Hematopoietic multipotent progenitor cell treated with erythropoietin and hydrocortisone succinate and interleukin-3 and kit ligand, for 8 days (in vitro differentiated cells): ENCODE measurements around the gene CIART.
A peak's percentile ranks its signal among the peaks of the same experiment; 100 is the strongest.
"Not testable (repeated sequence)": the region's sequence is repeated elsewhere in the genome, so short reads cannot be mapped to it uniquely, and the experiment has no call there.

Experiments
- DNase-seq: peaks from one replicate; pipeline ENCODE4 v3.0.0-alpha.2; 2015

CIART gene

GRCh38 chr1:150311762-150312161 lies 29.4 kb downstream of the CIART start:
- no peak for DNase-seq

GRCh38 chr1:150314691-150315090 lies 32.3 kb downstream of the CIART start:
- not testable (repeated sequence) for DNase-seq

DNA sequence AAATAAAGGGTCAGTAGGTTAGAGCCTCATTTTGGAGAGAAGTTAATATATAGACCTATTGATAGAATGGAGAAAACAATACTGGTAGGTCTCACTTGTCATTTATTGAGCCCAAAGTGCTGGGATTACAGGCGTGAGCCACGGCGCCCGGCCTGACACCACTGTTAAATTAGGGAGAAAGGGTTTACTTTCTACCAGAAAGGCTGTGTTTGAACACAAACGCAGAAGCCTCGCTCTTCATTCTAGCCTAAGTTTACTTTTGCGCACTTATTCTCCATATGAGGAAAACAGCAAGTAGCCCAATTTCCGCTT lies 38.3 kb downstream of the CIART start:
- peak; percentile 7 for DNase-seq

GRCh38 chr1:150321826-150322166 lies 39.4 kb downstream of the CIART start:
- peak; percentile 39 for DNase-seq

DNA sequence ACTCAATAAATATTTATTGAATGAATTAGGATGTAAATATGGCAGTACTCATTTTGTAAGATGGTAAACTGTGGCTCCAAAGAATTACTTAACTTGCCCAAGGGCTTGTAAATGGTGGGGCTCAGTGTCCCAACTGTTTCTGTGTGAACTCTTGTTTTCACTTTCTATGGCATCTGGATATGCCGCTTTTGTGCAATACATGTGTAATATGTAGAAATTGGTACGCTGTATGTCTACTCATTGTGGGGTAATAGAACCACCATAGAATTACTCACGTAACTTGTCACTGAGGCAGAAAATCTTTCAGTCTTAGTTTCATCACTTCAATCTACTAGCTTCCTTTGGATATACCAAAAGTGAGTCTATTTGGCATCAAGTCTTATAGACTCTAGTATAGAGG lies 40.0 kb downstream of the CIART start:
- peak; percentile 7 for DNase-seq

DNA sequence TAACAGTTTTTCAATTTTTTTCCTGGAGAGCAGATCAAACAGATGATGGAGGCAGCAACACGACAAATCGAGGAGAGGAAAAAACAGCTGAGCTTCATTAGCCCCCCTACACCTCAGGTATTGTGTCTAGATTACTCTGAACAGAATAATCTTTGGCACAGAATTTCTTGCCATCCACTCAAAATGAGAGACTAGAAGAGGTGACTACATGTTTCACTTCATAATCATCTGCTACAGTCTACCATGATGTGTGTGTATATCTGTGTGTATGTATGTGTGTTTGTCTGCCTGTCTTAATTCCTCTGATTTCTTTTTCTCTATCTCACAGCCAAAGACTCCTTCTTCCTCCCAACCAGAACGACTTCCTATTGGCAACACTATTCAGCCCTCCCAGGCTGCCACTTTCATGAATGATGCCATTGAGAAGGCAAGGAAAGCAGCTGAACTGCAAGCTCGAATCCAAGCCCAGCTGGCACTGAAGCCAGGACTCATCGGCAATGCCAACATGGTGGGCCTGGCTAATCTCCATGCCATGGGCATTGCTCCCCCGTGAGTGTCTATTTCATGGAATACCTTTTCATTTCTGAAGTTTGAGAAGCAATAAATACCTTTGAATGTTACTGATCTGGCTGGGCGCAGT lies 50.4 kb downstream of the CIART start:
- no peak for DNase-seq
